K562 (cell line): ENCODE data around the gene RBM28. TPM values are rescaled to one million over a fixed set of nuclear protein-coding genes. Genes with fewer than 3 reads are reported as not detected.

Source experiments
- ATAC-seq: fragments of 200-7000 bp; cut with Tn5 transposase; 3 replicates; pipeline ENCODE4 v1.9.1; 2020; ENCODE audit warnings: moderate library complexity
- BruUV-seq: library from RNA; stranded (reverse); fragments of 400-500 nt; replicated peaks from 2 replicates; lab custom pipeline; 2021; lab: Mats Ljungman, UMichigan
- CTCF ChIA-PET: fragments of 300-600 bp; formaldehyde crosslinking; extraction: SDS; loops from one replicate; lab custom pipeline; 2021; ENCODE audit warnings: low intra/inter-chr PET ratio; lab: Yijun Ruan, JAX
- POLR2A ChIA-PET: fragments of 300-600, 350-650 bp; sonication (Branson Sonifier 250); formaldehyde crosslinking; extraction: SDS; loops from one replicate; lab custom pipeline; 2021; ENCODE audit warnings: antibody characterized with exemption, inconsistent platforms; lab: Yijun Ruan, JAX
- DNase-seq, 4 experiments: peaks; one replicate each; pipeline versions ENCODE4 v3.0.0 to v3.0.0-alpha.2; 2011 to 2018; ENCODE audit warnings: low spot score in 3 of 4, mixed read lengths in 3 of 4; ENCODE audit errors: extremely low read depth in 1 of 4
- FAIRE-seq: peaks from 2 replicates; lab custom pipeline; 2011; peaks lifted over from hg19 to GRCh38; lab: Jason Lieb, UNC
- H2AFZ ChIP-seq: 2 replicates; pipeline ENCODE4 v1.6.0; 2011; ENCODE audit warnings: low read depth, low read length, control low read depth, inconsistent platforms
- H3K27ac ChIP-seq: fragments of 200-600 bp; 3 replicates; pipeline ENCODE4 v1.8.0; 2011; ENCODE audit warnings: low read depth, mild to moderate bottlenecking, control low read depth, inconsistent platforms, low read length, moderate library complexity, mixed read lengths; ENCODE audit errors: extremely low read depth
- H3K27me3 ChIP-seq, 2 experiments: fragments of 300-600 bp in 1 of 2; 2 replicates in 1 of 2; 3 replicates in 1 of 2; pipeline versions ENCODE4 v1.6.0 to v1.8.0; 2011; ENCODE audit warnings: inconsistent platforms in 2 of 2, low read length in 2 of 2, mild to moderate bottlenecking in 1 of 2, mixed read lengths in 1 of 2, moderate library complexity in 1 of 2; ENCODE audit not compliant: control insufficient read depth in 2 of 2, insufficient read depth in 2 of 2
- H3K36me3 ChIP-seq: fragments of 300-600 bp; 3 replicates; pipeline ENCODE4 v1.8.0; 2011; ENCODE audit warnings: mild to moderate bottlenecking, low read length, inconsistent platforms; ENCODE audit not compliant: control insufficient read depth, insufficient read depth
- H3K4me1 ChIP-seq, 2 experiments: fragments of 200-600 bp in 1 of 2; replicated peaks in 1 of 2; 2 replicates in 1 of 2; 3 replicates in 1 of 2; pipeline versions ENCODE4 v1.5.1 to v1.8.0; 2011; ENCODE audit warnings: inconsistent platforms in 2 of 2, low read length in 2 of 2, mild to moderate bottlenecking in 1 of 2, mixed read lengths in 1 of 2, moderate library complexity in 1 of 2; ENCODE audit not compliant: control insufficient read depth in 2 of 2, insufficient read depth in 2 of 2
- H3K4me2 ChIP-seq: 2 replicates; pipeline ENCODE4 v1.6.1; 2011; ENCODE audit warnings: low read length, control low read depth, inconsistent platforms, mixed read lengths; ENCODE audit not compliant: insufficient read depth
- H3K4me3 ChIP-seq: fragments of 200-600 bp; sonication (generic), shearing (Covaris generic); 2 replicates; pipeline ENCODE4 v1.5.1; 2016; ENCODE audit warnings: control low read depth, inconsistent platforms
- H3K79me2 ChIP-seq: fragments of 200-600 bp; 3 replicates; pipeline ENCODE4 v1.8.0; 2011; ENCODE audit warnings: low read length, inconsistent platforms; ENCODE audit not compliant: control insufficient read depth, insufficient read depth
- H3K9ac ChIP-seq, 2 experiments: 2 replicates each; pipeline versions ENCODE4 v1.6.0 to v1.6.1; 2011; ENCODE audit warnings: low read depth in 2 of 2, low read length in 2 of 2, control low read depth in 1 of 2, inconsistent platforms in 1 of 2, mild to moderate bottlenecking in 1 of 2, mixed read lengths in 1 of 2; ENCODE audit not compliant: insufficient read depth in 1 of 2
- H3K9me1 ChIP-seq: one replicate; pipeline ENCODE4 v1.6.0; 2011; ENCODE audit warnings: inconsistent platforms, mild to moderate bottlenecking, low read length, moderate library complexity; ENCODE audit not compliant: control insufficient read depth, insufficient read depth
- H3K9me3 ChIP-seq: replicated peaks from 2 replicates; pipeline ENCODE4 v1.5.1; 2011; ENCODE audit warnings: low read depth, low read length, inconsistent platforms; ENCODE audit not compliant: control insufficient read depth, insufficient read depth
- H4K20me1 ChIP-seq: replicated peaks from 2 replicates; pipeline ENCODE4 v1.6.1; 2011; ENCODE audit warnings: low read length, inconsistent platforms, mixed read lengths; ENCODE audit not compliant: control insufficient read depth, insufficient read depth
- FOXM1 ChIP-seq, 2 experiments: fragments of 450-650 bp in 1 of 2; sonication (generic) in 1 of 2; formaldehyde crosslinking in 1 of 2; IDR thresholded peaks; 2 replicates each; pipeline versions ENCODE4 v1.6.1 to v1.9.0; 2017 to 2022; ENCODE audit warnings: low read depth in 2 of 2, mild to moderate bottlenecking in 2 of 2, missing genetic modification reagents in 1 of 2, moderate library complexity in 1 of 2
- HDAC6 ChIP-seq: IDR thresholded peaks from 2 replicates; pipeline ENCODE4 v1.6.1; 2012; ENCODE audit warnings: low read depth, mild to moderate bottlenecking, control low read depth, inconsistent platforms, low read length, moderate library complexity
- HMGN3 ChIP-seq: IDR thresholded peaks from 2 replicates; pipeline ENCODE4 v1.6.1; 2011; ENCODE audit warnings: borderline replicate concordance, low read depth, mild to moderate bottlenecking, mixed read lengths, low read length; ENCODE audit not compliant: insufficient read length; ENCODE audit errors: extremely low read depth
- WGBS: fragments of 100-300 bp; shearing (Covaris generic); methylation state at CpG from one replicate; pipeline ENCODE4 v1.1.6; 2016; ENCODE audit warnings: low coverage, mixed read lengths; ENCODE audit not compliant: insufficient coverage; ENCODE audit errors: missing lambda C conversion rate; 5-methylcytosine and 5-hydroxymethylcytosine counted together
- in situ Hi-C: fragments of 300-500 bp; cut with MboI; formaldehyde crosslinking; loops from 4 replicates; pipeline ENCODE4 v1.15.0; 2018; ENCODE audit warnings: inconsistent platforms, mixed read lengths
- intact Hi-C: fragments of 100-400 bp; cut with micrococcal nuclease; formaldehyde crosslinking; loops from 2 replicates; pipeline ENCODE4 v1.14.2; 2022
- polyA plus RNA-seq, 8 experiments: library from polyadenylated mRNA; depleted of rRNA in 4 of 8; stranded (reverse) in 5 of 8; unstranded in 3 of 8; fragments of >200 nt; fragmentation: Nextera tagmentation in 2 of 8; fragmentation: Illumina TruSeq in 1 of 8; extraction: Ambion mirVana in 2 of 8; extraction: Trizol in 1 of 8; gene quantifications; 2 replicates each; pipeline versions ENCODE4 v1.2.1 to v1.2.3, GENCODE V29; 2011 to 2014; ENCODE audit warnings: inconsistent platforms in 1 of 8, missing spikeins in 1 of 8
- total RNA-seq, 7 experiments: library from RNA; depleted of rRNA in 6 of 7; stranded (reverse); fragments of >200 nt in 6 of 7; fragmentation: Illumina TruSeq in 2 of 7; extraction: Trizol in 2 of 7; gene quantifications; 2 replicates each; pipeline versions ENCODE4 v1.2.1 to v1.2.3, GENCODE V29; 2011 to 2021; ENCODE audit warnings: low replicate concordance in 1 of 7
- TF ChIP-seq, protein P1 (sequence below): fragments of 250-450 bp; sonication (Bioruptor Pico); IDR thresholded peaks from 2 replicates; pipeline ENCODE4 v1.8.0; 2021; ENCODE audit warnings: borderline replicate concordance, mild to moderate bottlenecking, moderate library complexity; ENCODE audit not compliant: poor library complexity, severe bottlenecking
- TF ChIP-seq, protein P2 (sequence below): fragments of 250-450 bp; sonication (Bioruptor Pico); IDR thresholded peaks from 2 replicates; pipeline ENCODE4 v1.8.0; 2021; ENCODE audit warnings: mild to moderate bottlenecking, moderate library complexity

Gene RBM28
- total and polyA plus RNA-seq, 9 of the 15 experiments (the other 6 are each of a cell fraction or from before 2014, with no cell fraction given), result 65.8 to 213 (median 138) TPM

DNA sequence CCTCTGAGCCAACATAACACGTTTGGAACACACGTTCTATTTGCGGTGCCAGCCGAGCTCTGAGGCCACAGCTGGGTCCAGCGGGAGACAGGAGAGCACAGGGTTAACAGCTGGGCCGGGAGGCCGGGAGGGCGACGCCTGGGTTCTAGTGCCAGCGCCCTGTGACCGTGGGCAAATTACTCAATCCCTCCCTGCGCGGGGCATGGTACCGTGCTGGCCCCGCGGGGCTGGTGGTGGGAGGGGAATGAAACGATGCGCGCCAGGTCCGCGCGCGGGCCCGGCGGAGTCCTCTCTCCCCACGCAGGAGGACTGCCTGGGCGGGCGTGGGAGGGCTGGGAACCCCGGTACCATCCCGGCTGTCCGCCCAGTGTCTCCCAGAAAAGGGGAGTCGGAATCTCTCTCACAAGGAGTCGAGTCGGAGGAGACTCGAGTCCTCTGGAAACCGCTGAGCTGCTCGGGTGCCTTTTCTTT is 72.2 kb downstream of the RBM28 start:
- TF ChIP-seq HDAC6, result no peak
- no peak for TF ChIP-seq FOXM1 (IDR thresholded peaks at IDR 0.05; ENCODE audit: low read depth)
- no peak for TF ChIP-seq FOXM1 (CRISPR knock-in tag; IDR thresholded peaks at IDR 0.05; ENCODE audit: low read depth)
- TF ChIP-seq, protein P1, sequence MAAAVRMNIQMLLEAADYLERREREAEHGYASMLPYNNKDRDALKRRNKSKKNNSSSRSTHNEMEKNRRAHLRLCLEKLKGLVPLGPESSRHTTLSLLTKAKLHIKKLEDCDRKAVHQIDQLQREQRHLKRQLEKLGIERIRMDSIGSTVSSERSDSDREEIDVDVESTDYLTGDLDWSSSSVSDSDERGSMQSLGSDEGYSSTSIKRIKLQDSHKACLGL, result no peak
- TF ChIP-seq, protein P2, sequence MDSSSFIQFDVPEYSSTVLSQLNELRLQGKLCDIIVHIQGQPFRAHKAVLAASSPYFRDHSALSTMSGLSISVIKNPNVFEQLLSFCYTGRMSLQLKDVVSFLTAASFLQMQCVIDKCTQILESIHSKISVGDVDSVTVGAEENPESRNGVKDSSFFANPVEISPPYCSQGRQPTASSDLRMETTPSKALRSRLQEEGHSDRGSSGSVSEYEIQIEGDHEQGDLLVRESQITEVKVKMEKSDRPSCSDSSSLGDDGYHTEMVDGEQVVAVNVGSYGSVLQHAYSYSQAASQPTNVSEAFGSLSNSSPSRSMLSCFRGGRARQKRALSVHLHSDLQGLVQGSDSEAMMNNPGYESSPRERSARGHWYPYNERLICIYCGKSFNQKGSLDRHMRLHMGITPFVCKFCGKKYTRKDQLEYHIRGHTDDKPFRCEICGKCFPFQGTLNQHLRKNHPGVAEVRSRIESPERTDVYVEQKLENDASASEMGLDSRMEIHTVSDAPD, result no peak
- peak; percentile 12 for TF ChIP-seq HMGN3
- TF ChIP-seq, all 486 proteins: peak for 1
- CTCF ChIA-PET, result no interaction called here
- no peaks in the 10 kb centered on the region for H3K36me3 ChIP-seq
- in situ Hi-C loops (no loop called here), intact Hi-C loops (no loop called here)
- H2AFZ ChIP-seq, result no peak overlapping the region
- no peak overlapping the region for H3K27ac ChIP-seq
- no peaks in the 10 kb centered on the region for H4K20me1 ChIP-seq
- H3K9me3 ChIP-seq, result no peaks in the 10 kb centered on the region
- peaks cover 42 to 65% of the 10 kb centered on the region in 2 experiments for H3K27me3 ChIP-seq
- H3K79me2 ChIP-seq, result no peaks in the 10 kb centered on the region
- POLR2A ChIA-PET, result interaction anchor here (0.6 kb wide), 1 partner anchor 13 kb away, joined by 3 read pairs; no protein-coding TSS in a partner anchor
- ATAC-seq (no peak), FAIRE-seq (no peak), DNase-seq (no peak)
- no peaks in the 10 kb centered on the region for H3K9me1 ChIP-seq
- H3K9ac ChIP-seq, result no peak overlapping the region
- no peak overlapping the region for H3K4me3 ChIP-seq
- H3K4me2 ChIP-seq, result no peak overlapping the region
- peaks cover 12 to 27% of the 10 kb centered on the region in 2 experiments for H3K4me1 ChIP-seq
- 26% methylated on average over 29 of the region's 37 CpGs for WGBS
- no TSS peak for BruUV-seq
